HG03159 (cell line): ENCODE measurements around the gene TIMM23.

Source experiments
- ATAC-seq: cut with Tn5 transposase; IDR thresholded peaks from one replicate; pipeline ENCODE4 v1.9.1; 2021; ENCODE audit warnings: mild to moderate bottlenecking, moderate library complexity; ENCODE audit not compliant: unreplicated experiment

TIMM23 gene

DNA sequence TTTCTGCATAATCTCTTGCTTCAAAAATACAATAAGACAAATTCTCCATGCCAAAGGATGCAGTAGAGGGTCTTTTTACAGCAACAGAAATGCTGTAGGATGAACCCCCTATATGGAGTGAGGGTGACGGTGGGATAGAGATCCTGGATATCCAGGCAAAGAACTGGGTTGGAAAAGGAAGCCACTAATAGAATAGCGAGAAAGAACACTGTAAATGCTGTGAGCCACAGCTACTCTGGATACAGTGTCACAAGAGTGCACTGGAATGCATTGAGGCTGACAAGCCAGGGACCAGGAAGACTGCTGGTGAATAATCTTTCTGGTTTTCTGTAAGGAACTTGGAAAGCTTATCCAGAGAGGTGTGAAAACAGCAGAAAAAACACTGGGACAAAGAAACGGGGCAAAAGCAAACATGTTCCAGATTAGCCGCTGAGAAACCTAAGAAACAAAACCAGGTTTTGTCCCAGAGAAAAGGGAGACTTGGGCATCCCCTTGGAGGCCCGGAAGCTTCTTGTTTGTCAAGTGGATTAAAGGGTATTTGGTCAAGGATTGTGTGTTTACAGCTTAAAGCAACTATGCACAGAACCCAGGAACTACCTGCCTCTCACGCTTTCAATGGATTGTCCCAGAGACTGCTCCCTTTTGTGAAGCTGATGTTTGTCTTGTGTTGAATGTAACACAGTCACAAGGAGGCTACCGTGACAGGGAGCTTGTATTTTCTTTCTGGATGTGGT lies 79.9 kb downstream of the TIMM23 start:
- ATAC-seq, result no peak

DNA sequence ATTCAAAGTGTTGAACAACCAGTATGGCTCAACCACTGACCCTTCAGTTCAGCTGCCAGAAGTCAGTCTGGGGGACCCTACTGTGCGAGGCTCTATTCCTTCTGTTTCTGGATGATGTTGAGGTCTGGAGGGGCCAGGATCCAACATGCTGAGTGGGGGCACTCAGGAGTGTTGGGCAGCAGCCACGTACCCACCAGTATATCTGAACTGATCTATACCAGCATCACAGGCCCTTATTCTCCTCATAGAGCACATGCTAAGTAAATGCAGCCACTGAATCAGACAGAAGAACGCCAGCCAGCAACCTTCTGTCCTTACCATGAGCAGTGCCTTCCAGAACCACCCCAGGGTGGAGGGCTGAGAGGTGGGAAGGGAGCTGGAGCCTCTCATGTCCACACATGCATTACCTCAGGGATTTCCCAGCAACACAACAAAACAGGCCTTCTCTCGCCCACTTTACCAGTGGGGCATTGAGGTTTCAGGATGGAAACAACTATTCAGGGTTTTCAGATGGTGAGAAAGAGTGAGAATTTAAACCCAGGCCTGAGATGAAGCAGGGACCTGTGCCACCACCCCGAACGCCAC lies 80.6 kb downstream of the TIMM23 start:
- ATAC-seq, result no peak
